Tibial nerve (tissue), 4 donors: ENCODE results near the gene MRTFA. TPM values are rescaled to one million over a fixed set of nuclear protein-coding genes. Genes with fewer than 3 reads are reported as not detected.

Experiments used
- DNase-seq, 2 donors: peaks; one replicate each; pipeline ENCODE4 v3.0.0-alpha.2; 2019; ENCODE audit warnings: low spot score in 2 of 2
- H3K27ac ChIP-seq, 4 donors: fragments of 200-600 bp; sonication (generic) in 3 of 4; one replicate each; pipeline ENCODE4 v1.5.1; 2017 to 2019; ENCODE audit warnings: mild to moderate bottlenecking in 1 of 4
- H3K27me3 ChIP-seq, 2 donors: fragments of 200-600 bp; sonication (generic) in 1 of 2; one replicate each; pipeline versions ENCODE4 v1.5.1 to v1.6.0; 2017 to 2019
- H3K36me3 ChIP-seq, 3 donors: fragments of 200-600 bp; sonication (generic); one replicate each; pipeline ENCODE4 v1.5.1; 2018 to 2019
- H3K4me1 ChIP-seq, 4 donors: fragments of 200-600 bp; sonication (generic) in 3 of 4; one replicate each; pipeline ENCODE4 v1.5.1; 2017 to 2019
- H3K4me3 ChIP-seq, 4 donors: fragments of 200-600 bp; sonication (generic) in 3 of 4; one replicate each; pipeline ENCODE4 v1.5.1; 2017 to 2019; ENCODE audit warnings: mild to moderate bottlenecking in 1 of 4, moderate library complexity in 1 of 4
- H3K9me3 ChIP-seq, 4 donors: fragments of 200-600 bp; sonication (generic) in 3 of 4; one replicate each; pipeline ENCODE4 v1.5.1; 2017 to 2019
- CTCF ChIP-seq, 5 experiments: fragments of 200-600 bp in 3 of 5; fragments of 450-650 bp in 2 of 5; sonication (generic) in 3 of 5; IDR thresholded peaks; one replicate each; pipeline ENCODE4 v1.5.1; 2016 to 2019; ENCODE audit warnings: antibody characterized with exemption in 5 of 5, mild to moderate bottlenecking in 3 of 5, moderate library complexity in 2 of 5
- EP300 ChIP-seq, 2 donors: sonication (generic); formaldehyde crosslinking; IDR thresholded peaks; one replicate each; pipeline ENCODE4 v1.6.1; 2017; ENCODE audit warnings: antibody characterized with exemption in 2 of 2, mild to moderate bottlenecking in 1 of 2
- POLR2A ChIP-seq, 2 donors: fragments of 450-650 bp; IDR thresholded peaks; one replicate each; pipeline ENCODE4 v1.6.1; 2017; ENCODE audit warnings: antibody characterized with exemption in 2 of 2, mild to moderate bottlenecking in 2 of 2, moderate library complexity in 2 of 2
- WGBS, 2 donors: methylation state at CpG; one replicate each; pipeline ENCODE4 v1.1.5; 2018; 5-methylcytosine and 5-hydroxymethylcytosine counted together
- total RNA-seq, 4 donors: library from RNA; depleted of rRNA; stranded (reverse); fragments of >200 nt; gene quantifications; one replicate each; pipeline ENCODE4 v1.1.0, GENCODE V29; 2016

Gene MRTFA
- total RNA-seq, 4 donors from 2014 or later, result 69.7 to 119 (median 104) TPM

GRCh38 chr22:40401981-40402406 lies 234.5 kb downstream of the MRTFA start:
- Histone ChIP-seq H3K27me3 (no peaks in the 10 kb centered on the region), H3K4me3 (no peak overlapping the region), H3K36me3 (peaks cover 0 to 68% (median 14%) of the 10 kb centered on the region in 3 donors), H3K9me3 (no peaks in the 10 kb centered on the region), H3K4me1 (peaks cover 0 to 5% (median 0%) of the 10 kb centered on the region in 4 donors), H3K27ac (no peak overlapping the region)
- 92% methylated on average over 8 of the region's 8 CpGs for WGBS, 2 donors
- no peak for DNase-seq
- TF ChIP-seq EP300 (IDR thresholded peaks at IDR 0.05) (no peak), CTCF (IDR thresholded peaks at IDR 0.05) (no peak), POLR2A (IDR thresholded peaks at IDR 0.05) (no peak)

GRCh38 chr22:40401532-40401931 lies 235.0 kb downstream of the MRTFA start:
- Histone ChIP-seq H3K27ac (no peak overlapping the region), H3K27me3 (no peaks in the 10 kb centered on the region), H3K36me3 (peaks cover 0 to 64% (median 11%) of the 10 kb centered on the region in 3 donors), H3K4me1 (peaks cover 0 to 9% (median 0%) of the 10 kb centered on the region in 4 donors), H3K4me3 (no peak overlapping the region), H3K9me3 (no peaks in the 10 kb centered on the region)
- no peak for DNase-seq
- TF ChIP-seq POLR2A (IDR thresholded peaks at IDR 0.05) (no peak), CTCF (IDR thresholded peaks at IDR 0.05) (no peak), EP300 (IDR thresholded peaks at IDR 0.05) (no peak)
- WGBS, 2 donors, result 91 to 98% methylated on average over 4 of the region's 4 CpGs

- no peaks in the 10 kb centered on the region for H3K27me3 ChIP-seq
- 83 to 91% methylated on average over 15 of the region's 15 CpGs for WGBS, 2 donors
- H3K9me3 ChIP-seq, result no peaks in the 10 kb centered on the region
- peaks cover 0 to 50% (median 0%) of the 10 kb centered on the region in 3 donors for H3K36me3 ChIP-seq
- no peak overlapping the region for H3K27ac ChIP-seq
- H3K4me3 ChIP-seq, result no peak overlapping the region
- no peak for DNase-seq
- peaks cover 0 to 9% (median 0%) of the 10 kb centered on the region in 4 donors for H3K4me1 ChIP-seq
- TF ChIP-seq CTCF (IDR thresholded peaks at IDR 0.05) (no peak), EP300 (IDR thresholded peaks at IDR 0.05) (no peak), POLR2A (IDR thresholded peaks at IDR 0.05) (no peak)
These were observed 236.4 kb downstream of the MRTFA start for GRCh38 chr22:40400159-40400558.

- H3K4me3 ChIP-seq, result no peak overlapping the region
- peaks cover 0 to 45% (median 0%) of the 10 kb centered on the region in 3 donors for H3K36me3 ChIP-seq
- H3K4me1 ChIP-seq, result peaks cover 0 to 9% (median 0%) of the 10 kb centered on the region in 4 donors
- no peak for DNase-seq
- H3K27me3 ChIP-seq, result no peaks in the 10 kb centered on the region
- no peaks in the 10 kb centered on the region for H3K9me3 ChIP-seq
- TF ChIP-seq EP300 (IDR thresholded peaks at IDR 0.05) (no peak), CTCF (IDR thresholded peaks at IDR 0.05) (no peak), POLR2A (IDR thresholded peaks at IDR 0.05) (no peak)
- WGBS, 2 donors, result 68 to 79% methylated on average over 2 of the region's 2 CpGs
- peak overlapping the region in 1 of 4 donors; percentile 52 for H3K27ac ChIP-seq
These were observed 236.9 kb downstream of the MRTFA start for GRCh38 chr22:40399621-40400020.

- H3K4me3 ChIP-seq, result no peak overlapping the region
- WGBS, 2 donors, result 22 to 23% methylated on average over 1 of the region's 1 CpG
- DNase-seq, result no peak
- H3K27ac ChIP-seq, result no peak overlapping the region
- H3K36me3 ChIP-seq, result peaks cover 0 to 22% (median 0%) of the 10 kb centered on the region in 3 donors
- no peaks in the 10 kb centered on the region for H3K27me3 ChIP-seq
- H3K4me1 ChIP-seq, result peaks cover 0 to 9% (median 0%) of the 10 kb centered on the region in 4 donors
- H3K9me3 ChIP-seq, result no peaks in the 10 kb centered on the region
- TF ChIP-seq POLR2A (IDR thresholded peaks at IDR 0.05) (no peak), EP300 (IDR thresholded peaks at IDR 0.05) (no peak), CTCF (IDR thresholded peaks at IDR 0.05) (no peak)
These were observed 239.1 kb downstream of the MRTFA start for GRCh38 chr22:40397396-40397795.
